NCI-H524 treated with DMSO at 0.1 percent for 48 hours (cell line): ENCODE data around the gene TRAF2.

Source experiments
- DNase-seq: peaks from one replicate; lab custom pipeline; 2025; lab: John Stamatoyannopoulos, UW

The TRAF2 gene

DNA sequence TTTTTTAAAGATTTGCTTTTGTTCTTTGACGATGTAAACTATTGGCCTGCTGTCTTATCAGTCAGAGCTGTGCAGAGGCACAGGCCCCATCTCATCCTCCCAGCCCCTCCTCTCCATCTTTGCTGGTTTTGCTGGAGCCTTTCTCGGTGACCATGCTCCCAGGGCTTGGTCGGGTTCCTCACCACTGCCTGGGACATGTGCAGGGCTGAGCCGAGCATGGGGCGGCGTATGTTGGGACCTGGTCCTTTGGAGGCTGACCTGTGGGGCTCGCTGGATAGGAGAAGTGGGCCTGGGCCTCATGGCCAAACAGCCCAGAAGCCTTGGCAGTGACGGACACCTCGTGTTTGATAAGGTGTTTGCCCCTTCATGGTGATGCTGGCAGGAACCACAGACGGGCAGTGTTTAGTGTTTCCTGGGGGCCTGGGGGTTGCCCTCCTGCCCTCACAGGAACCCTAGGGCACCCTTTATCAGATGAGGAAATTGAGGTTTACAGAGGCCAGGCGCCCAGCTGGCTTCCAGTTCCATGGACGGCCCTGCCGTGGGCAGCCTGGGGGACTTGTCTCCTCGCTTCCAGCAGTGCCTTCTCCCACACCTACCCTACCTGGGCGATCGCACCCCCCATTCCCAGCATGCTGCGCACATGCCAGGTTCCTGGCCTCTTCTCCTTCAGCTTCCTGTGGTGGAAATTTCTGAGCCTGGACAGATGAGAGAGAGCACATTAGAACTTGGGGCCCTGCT, 27.6 kb downstream of the TRAF2 start:
- no peak for DNase-seq

DNA sequence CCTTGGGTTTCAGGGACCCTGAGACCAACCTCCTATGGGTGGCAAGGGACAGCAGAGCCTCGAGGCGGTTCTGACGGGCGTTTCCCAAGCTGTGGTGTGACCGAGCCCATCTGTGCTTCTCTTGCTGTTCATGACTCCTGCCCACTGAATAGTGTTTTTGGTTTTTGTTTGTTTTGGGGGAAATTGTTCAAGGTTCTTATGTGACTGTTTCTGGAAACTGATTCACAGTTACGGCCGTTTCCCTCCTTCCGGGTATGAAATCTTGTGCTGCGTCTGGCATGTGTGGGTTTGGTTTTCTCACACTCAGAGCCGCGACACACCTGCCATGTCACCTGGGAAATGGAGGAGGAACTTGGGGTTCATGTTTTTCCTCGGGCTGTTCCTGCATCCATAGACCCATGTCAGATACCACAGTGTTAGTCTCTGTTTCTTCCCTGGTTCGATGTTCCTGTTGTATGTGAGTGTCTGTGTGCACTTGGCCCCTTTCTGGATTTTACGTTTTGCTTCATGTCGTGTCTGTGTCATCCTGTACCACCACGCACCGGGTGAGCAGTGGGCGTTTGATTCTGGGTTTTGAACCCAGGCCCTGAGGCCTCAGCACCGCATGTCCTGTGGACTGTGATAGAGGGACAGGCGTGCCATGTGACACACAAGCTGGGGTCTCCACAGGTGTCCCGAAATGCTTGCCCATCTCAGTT, 29.5 kb downstream of the TRAF2 start:
- DNase-seq = no peak

DNA sequence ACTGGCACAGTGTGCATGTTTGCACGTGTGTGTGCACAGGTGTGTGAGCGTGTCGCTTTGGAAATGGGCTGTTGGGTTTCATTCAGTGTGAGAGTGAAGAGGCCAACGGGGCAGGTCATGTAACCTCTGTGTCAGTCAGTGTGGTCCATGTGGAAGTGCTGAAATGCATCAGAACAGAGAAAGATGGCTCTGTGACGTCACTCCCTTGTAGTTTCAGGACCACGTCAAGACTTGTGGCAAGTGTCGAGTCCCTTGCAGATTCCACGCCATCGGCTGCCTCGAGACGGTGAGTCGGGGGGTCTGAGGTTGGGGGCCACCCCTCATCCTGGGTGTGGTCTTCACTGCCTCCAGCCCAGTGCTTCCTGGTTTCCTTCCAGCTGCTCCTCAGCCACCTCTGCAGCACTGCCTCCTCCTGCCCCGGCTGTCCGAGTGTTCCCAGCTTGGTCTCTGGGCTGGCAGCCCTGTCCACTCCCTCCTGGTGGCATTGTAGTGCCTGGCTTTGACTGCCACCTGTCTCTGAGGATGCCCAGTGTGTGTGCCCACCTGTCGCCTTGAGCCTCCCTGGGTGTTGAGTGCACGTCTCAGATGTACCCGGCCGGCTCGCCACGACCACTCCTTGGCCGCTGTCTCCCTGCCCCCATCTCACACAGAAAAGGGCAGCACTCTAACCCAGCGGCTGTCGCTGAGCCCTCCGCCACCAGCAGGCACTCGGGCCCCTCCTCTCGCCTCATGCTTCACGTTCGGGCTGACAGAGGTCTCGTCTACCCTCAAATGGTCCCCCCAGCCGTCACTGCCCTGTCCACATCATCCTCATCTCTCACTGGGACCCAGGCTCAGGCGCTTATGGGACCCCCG, 30.2 kb downstream of the TRAF2 start:
- DNase-seq = no peak

DNA sequence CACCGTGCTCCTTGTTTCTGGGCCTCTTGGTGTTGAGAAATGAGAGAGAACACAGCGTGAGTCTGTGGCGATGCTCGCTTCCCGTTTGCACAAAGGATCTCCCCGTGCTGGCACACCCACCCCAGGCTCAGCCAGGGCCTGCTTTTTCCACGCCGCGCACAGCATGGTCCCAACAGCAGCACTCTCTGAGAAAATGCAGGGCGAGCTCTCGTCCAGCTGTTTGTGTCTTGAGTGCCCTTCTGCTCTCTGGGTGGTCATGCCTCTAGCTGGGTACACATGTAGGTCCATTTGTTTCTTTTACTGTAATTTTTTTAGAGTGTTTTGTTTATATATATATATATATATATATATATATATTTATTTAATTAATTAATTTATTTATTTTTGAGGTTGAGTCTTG, 31.6 kb downstream of the TRAF2 start:
- DNase-seq = no peak

DNA sequence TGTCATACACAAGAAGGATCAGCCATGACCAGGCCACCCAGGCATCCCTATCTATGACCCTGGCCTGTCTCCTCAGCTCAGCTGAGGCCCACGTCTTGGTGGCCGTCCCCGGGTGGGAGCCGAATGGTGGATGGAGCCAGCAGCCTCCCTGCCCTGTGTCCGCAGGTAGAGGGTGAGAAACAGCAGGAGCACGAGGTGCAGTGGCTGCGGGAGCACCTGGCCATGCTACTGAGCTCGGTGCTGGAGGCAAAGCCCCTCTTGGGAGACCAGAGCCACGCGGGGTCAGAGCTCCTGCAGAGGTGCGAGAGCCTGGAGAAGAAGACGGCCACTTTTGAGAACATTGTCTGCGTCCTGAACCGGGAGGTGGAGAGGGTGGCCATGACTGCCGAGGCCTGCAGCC, 33.8 kb downstream of the TRAF2 start:
- DNase-seq = no peak

DNA sequence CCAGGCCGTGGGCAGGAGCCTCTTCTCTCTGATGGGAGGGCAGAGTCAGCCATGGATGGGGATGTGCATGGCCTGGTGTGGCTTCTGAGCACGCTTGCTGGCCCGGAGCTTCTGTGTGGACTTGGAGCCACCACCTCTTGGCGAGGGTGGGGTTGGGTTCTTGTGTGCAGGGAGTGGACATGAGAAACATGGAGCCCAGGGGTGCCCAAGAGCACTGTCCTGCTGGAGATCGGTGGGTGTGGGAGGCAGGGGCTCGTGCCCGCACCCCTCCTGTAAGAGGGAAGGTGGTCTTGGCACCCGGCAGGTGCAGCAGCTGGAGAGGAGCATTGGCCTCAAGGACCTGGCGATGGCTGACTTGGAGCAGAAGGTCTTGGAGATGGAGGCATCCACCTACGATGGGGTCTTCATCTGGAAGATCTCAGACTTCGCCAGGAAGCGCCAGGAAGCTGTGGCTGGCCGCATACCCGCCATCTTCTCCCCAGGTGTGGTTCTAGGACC, 34.5 kb downstream of the TRAF2 start:
- DNase-seq = no peak

DNA sequence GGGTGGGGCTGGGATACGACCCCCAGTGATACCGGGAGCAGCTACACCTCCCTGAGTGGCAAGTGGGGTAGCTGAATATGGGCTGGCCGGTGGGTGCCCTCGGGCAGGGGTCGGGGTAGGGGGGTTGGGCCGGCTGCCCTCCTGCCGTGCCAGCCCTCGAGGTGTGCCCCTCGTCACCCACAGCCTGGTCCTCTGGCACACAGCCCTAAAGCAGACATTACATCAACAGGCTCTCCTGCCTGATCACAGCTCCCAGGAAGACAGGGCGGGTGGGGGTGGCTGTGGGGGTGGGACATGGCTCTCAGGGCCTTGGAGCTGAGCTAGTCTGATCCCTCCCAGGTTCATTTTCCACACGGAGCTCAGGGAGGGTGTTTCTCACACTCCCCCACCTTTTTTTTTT, 35.0 kb downstream of the TRAF2 start:
- DNase-seq = no peak

DNA sequence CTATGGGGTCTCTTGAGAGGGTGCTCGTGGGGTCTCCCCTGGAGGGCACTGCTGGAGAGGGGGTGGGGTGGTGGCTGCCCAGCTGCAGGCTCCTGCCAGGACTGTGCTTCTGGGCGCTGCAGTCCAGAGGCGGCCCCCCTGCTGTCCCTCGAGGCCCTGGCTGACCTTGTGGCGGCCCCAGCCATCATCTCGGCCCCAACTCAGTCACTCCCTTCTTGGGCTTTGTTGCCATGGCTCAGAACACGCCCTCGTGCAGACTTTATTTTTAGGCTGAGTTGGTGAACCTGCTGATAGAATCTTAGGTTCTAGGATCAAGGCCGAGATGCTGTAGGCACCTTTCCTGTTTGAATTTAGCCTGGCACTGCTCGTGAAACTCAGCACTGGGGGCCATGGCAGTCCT, 35.4 kb downstream of the TRAF2 start:
- no peak for DNase-seq

DNA sequence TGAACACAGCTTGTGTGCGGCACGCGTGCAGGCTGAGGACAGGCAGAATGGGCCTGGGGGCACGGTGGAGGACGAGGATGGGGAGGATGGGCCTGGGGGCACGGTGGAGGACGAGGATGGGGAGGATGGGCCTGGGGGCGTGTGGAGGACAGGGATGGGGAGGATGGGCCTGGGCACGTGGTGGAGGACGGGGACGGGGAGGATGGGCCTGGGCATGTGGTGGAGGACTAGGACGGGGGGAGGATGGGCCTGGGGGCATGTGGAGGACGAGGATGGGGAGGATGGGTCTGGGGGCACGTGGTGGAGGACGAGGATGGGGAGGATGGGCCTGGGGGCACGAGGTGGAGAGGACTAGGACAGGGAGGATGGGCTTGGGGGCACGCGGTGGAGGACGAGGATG, 36.2 kb downstream of the TRAF2 start:
- DNase-seq = no peak

DNA sequence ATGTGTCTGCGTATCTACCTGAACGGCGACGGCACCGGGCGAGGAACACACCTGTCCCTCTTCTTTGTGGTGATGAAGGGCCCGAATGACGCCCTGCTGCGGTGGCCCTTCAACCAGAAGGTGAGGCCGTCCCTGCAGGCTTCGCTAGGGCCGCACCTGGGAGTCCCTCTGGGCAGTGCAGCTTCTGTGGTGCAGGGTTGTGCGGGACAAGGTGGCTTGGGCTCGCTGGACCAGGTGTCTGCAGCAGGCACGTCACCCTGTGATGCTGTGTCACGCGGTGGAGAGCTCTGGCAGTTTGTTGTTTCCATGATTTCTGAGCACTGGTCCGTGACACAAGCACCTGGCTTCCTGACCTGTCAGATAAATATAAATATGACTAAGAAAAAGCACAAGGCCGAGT, 37.6 kb downstream of the TRAF2 start:
- DNase-seq = no peak

DNA sequence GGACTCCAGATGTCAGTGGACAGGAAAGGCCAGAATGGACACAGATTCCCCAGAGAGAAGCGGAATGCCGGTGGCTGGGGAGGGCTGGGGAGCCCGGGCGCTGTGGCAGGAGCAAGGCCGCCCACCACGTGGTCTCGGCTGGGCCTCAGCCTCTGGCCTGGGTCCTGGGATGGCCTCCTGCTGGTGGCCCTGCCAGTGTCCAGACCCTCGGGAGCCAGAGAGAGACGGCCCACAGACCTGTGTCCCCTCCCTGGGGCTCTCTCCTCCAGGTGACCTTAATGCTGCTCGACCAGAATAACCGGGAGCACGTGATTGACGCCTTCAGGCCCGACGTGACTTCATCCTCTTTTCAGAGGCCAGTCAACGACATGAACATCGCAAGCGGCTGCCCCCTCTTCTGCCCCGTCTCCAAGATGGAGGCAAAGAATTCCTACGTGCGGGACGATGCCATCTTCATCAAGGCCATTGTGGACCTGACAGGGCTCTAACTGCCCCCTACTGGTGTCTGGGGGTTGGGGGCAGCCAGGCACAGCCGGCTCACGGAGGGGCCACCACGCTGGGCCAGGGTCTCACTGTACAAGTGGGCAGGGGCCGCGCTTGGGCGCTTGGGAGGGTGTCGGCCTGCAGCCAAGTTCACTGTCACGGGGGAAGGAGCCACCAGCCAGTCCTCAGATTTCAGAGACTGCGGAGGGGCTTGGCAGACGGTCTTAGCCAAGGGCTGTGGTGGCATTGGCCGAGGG, 39.3 kb downstream of the TRAF2 start:
- no peak for DNase-seq

DNA sequence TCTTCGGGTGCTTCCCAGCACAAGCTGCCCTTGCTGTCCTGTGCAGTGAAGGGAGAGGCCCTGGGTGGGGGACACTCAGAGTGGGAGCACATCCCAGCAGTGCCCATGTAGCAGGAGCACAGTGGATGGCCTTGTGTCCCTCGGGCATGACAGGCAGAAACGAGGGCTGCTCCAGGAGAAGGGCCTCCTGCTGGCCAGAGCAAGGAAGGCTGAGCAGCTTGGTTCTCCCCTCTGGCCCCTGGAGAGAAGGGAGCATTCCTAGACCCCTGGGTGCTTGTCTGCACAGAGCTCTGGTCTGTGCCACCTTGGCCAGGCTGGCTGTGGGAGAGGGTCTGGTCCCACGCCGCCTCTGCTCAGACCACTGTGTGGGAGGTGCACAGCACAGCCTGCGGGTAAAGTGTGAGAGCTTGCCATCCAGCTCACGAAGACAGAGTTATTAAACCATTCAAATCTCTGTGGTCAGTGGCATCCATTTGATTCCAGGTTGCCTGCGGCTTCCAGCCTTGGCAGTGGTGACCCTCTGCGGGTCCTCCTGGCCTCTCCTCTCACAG, 39.9 kb downstream of the TRAF2 start:
- no peak for DNase-seq

DNA sequence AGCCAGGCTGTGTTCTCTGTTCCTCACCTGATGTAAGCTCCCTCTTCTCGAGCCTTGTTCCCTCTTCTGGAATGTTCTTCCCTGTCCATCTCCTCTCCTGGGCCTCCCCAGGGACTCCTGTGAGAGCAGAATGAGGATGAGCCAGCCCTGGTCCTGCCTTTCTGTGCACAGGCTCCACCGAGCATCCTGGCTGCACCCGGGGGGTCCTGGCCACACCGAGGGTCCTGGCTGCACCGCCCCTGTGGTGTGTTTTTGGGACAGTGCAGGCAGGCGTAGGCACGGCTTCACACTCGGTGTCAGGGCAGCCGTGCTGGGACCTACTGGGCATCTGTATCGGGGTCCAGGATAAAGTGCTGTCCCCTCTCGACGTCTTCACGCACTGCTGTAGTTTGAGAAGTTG, 40.4 kb downstream of the TRAF2 start:
- no peak for DNase-seq

DNA sequence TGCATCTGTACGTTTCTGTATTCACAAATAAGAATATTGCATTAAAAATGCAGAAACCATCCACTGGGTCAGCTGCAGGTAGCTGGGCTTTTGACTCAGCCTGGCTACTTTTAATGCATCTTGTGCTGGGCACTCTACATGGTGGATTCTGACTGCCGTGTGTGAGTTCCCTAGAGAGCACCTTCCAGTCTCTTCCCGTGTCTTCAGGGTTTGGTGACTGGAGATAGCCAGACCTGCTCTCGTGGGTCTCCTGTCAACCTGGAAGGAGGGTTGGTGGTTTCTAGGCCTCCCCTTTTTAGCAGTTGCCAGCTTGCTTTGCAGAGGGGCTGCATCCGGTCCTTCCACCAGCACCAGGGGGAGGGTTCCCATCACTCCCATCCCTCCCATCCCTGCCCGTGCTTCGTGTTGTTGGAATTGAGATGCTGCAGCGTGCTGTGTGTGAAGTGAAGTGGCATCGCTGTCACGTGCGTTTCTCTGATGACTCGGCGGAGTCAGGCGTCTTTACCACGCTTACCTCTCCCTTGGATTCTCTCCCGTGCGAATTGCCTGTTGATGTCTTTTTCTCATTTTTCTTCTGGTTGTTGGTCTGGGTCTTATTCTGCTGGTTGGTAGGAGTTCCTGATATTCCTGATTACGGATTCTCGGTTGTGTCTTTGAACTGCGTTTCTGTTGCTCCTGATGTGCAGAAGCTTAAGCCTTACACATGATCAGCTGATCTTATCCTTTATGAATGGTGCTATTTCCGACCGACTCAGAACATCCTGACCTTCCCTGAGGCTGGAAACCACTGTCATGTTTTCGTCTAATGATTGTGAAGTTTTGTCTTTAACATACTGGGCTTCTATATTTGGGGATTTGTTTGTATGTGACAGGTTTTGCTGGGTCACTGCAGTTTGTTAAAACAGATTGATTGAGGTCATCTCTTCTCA, 41.3 kb downstream of the TRAF2 start:
- DNase-seq = no peak

DNA sequence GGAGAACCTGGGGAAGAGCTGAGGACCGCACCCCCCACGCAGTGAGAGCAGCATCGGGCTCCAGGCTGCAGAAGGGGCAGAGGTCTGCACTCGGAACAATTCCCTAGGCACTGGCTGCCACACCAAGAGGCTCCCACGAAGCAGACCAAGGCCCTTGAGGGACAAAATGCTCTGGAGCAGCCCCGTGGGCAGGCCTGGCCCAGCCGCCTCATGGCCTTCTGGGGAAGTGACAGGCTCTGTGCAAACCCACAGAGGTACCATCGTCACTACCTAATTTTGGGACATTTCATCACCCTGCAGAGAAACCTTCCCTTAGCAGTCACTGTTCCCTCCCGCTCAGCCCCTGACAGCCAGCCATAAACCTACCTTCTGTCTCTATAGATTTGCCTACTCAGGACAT, 42.3 kb downstream of the TRAF2 start:
- no peak for DNase-seq

DNA sequence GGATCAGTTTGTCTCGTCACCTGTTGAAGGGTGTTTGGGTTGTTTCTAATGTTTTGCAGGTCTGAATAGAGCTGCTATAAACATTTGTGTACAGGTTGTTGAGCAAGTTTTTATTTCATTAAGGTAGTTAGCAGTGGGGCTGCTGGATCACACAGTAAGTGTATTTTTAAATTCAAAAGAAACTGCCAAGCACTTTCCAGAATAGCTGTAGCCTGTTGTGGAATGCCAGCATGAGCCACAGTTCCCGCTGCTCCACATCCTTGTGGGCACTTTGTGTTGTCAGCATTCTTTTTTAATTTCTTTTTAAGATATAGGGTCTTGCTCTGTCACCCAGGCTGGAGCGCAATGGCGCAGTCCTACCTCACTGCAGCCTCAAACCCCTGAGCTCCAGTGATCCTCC, 43.7 kb downstream of the TRAF2 start:
- no peak for DNase-seq

DNA sequence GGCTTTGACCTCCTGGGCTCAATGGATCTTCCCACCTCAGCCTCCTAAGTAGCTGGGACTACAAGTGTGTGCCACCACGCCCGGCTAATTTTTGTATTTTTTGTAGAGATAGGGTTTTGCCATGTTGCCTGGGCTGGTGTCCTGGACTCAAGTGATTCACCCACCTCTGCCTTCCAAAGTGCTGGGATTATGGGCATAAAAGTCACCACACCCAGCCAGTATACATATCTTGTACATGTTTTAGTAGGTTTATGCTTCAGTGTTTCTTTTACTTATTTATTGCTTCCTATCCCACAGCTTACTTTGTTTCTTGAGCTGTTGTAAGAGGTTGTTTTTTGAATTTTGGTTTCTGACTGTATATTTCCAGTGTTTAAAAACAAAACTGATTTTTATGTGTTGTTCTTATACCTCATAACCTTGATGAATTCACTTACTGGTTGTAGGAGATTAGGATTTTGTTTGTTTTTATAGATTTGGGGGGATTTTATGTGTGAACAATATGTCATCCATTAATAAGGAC, 45.4 kb downstream of the TRAF2 start:
- DNase-seq = no peak

DNA sequence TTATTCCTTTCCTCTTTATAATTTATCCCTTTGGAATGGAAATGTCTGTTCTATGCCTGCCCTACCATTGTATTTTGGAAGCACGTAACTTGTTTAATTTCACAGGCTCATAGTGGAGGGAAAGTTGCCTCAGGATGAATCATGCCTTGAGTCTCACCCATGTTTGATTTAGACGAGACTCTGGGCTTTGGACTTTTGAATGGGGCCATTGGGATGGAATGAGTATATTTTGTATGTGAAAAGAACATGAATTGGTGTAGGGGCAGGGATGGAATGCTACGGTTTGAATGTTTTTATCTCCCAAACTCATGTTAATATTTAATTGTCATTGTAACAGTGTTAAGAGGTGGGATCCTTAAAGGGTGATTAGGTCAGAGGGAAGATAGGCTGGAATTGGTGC, 48.0 kb downstream of the TRAF2 start:
- no peak for DNase-seq

DNA sequence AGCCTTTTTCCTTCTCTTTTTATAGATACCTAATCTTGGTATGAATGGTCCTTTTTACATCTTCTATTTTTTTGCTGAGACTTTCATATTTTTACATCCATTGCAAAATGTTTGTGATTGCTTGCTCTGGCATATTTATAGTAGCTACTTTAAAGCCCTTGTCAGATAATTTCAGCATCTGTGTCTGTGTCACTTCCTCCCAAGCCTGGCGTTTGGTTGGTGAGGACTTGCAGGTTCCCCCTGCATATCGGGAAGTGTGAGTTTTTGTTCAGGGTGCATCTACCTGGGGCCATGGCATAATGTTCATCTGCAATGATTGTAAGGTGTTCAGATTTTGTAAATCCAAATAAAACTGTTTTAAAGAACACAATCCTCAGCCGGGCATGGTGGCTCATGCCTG, 49.3 kb downstream of the TRAF2 start:
- no peak for DNase-seq

DNA sequence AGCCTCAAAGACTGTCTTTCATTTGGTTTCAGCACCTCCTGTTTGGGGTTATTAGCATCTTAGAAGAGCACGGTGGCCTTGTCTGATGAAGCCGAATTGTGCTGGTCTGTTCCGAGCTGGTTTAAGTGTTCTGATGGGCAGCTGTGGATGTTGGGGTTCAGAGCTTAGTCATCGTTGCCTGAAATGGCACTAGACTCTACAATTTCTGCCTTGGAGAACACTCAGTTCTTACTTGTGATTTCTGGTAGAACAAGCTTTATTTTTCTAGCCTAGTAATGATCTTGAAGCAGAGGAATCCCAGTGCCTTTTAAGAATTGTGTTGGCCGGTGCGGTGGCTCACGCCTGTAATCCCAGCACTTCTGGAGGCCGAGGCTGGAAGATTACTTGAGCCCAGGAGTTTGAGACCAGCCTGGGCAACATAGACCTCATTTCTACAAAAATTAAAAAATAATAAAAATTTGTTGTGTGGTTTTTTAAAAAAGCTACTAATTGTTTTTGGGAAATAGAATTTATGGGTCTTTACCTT, 50.4 kb downstream of the TRAF2 start:
- no peak for DNase-seq
